Upper lobe of left lung (tissue), 4 donors: ENCODE measurements around the gene AQP12B.

Source experiments
- EP300 ChIP-seq, 4 donors: sonication (generic); formaldehyde crosslinking; IDR thresholded peaks; one replicate each; pipeline ENCODE4 v1.5.1; 2017; ENCODE audit warnings: antibody characterized with exemption in 4 of 4, control low read depth in 2 of 4
- POLR2A ChIP-seq, 4 donors: fragments of 450-650 bp; IDR thresholded peaks; one replicate each; pipeline ENCODE4 v1.5.1; 2016 to 2017; ENCODE audit warnings: antibody characterized with exemption in 4 of 4, mild to moderate bottlenecking in 2 of 4
- POLR2AphosphoS5 ChIP-seq, 2 donors: sonication (generic); formaldehyde crosslinking; IDR thresholded peaks; one replicate each; pipeline ENCODE4 v1.5.1; 2017; ENCODE audit warnings: antibody characterized with exemption in 2 of 2
- TF ChIP-seq, protein P1 (sequence below), 6 experiments: fragments of 450-650 bp in 4 of 6; fragments of 200-600 bp in 2 of 6; sonication (generic) in 2 of 6; IDR thresholded peaks; one replicate each; pipeline ENCODE4 v1.5.1; 2016 to 2019; ENCODE audit warnings: antibody characterized with exemption in 6 of 6

DNA sequence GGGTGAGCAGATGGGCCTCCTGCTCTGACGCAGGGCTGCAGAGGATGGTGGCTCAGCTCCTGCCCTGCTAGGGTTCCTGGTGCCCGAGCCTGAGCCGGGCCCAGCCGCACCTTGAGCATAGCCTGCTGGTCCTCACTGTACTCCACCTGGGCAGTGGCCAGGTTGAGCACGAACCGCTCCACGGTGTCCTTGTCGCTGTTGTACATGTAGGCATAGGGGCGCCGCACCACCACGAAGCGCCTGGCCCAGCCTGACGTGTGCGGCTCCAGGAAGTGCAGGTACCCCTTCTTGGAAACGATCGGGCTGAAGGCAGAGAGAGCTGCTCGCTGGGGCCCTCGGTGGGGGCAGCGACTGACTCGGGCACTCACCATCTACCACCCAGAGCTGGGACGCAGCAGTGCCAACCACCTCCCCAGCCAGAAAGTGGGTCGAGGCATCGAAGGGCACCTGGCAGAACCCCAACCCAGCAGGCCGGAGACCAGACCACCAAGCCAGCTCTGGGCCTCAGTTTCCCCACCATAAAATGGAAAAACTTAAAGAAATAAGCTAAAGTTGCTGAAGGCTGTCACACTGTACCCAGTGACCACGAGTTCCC lies 36.3 kb upstream of the AQP12B start:
- TF ChIP-seq POLR2AphosphoS5 (IDR thresholded peaks at IDR 0.05), result no peak
- no peak for TF ChIP-seq EP300 (IDR thresholded peaks at IDR 0.05)
- TF ChIP-seq, protein P1, sequence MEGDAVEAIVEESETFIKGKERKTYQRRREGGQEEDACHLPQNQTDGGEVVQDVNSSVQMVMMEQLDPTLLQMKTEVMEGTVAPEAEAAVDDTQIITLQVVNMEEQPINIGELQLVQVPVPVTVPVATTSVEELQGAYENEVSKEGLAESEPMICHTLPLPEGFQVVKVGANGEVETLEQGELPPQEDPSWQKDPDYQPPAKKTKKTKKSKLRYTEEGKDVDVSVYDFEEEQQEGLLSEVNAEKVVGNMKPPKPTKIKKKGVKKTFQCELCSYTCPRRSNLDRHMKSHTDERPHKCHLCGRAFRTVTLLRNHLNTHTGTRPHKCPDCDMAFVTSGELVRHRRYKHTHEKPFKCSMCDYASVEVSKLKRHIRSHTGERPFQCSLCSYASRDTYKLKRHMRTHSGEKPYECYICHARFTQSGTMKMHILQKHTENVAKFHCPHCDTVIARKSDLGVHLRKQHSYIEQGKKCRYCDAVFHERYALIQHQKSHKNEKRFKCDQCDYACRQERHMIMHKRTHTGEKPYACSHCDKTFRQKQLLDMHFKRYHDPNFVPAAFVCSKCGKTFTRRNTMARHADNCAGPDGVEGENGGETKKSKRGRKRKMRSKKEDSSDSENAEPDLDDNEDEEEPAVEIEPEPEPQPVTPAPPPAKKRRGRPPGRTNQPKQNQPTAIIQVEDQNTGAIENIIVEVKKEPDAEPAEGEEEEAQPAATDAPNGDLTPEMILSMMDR (IDR thresholded peaks at IDR 0.05), result no peak
- TF ChIP-seq POLR2A (IDR thresholded peaks at IDR 0.05), result no peak
